A549 (cell line): ENCODE data around the gene LTA. TPM values are rescaled to one million over a fixed set of nuclear protein-coding genes. Genes with fewer than 3 reads are reported as not detected.

Experiments
- ATAC-seq, 2 experiments: fragments of 200-7000 bp in 1 of 2; fragments of >200 bp in 1 of 2; cut with Nextera tagmentation in 1 of 2; cut with Tn5 transposase in 1 of 2; 3 replicates each; pipeline versions ENCODE4 v1.8.0 to v1.9.1; 2018 to 2020; ENCODE audit warnings: mild to moderate bottlenecking in 1 of 2, moderate library complexity in 1 of 2
- CTCF ChIA-PET: fragments of 300-600 bp; sonication (Branson Sonifier 250); formaldehyde crosslinking; extraction: SDS; loops from one replicate; lab custom pipeline; 2021; ENCODE audit warnings: antibody characterized with exemption, inconsistent platforms; lab: Yijun Ruan, JAX
- POLR2A ChIA-PET: fragments of 350-600 bp; formaldehyde crosslinking; extraction: SDS; loops from one replicate; lab custom pipeline; 2021; ENCODE audit warnings: antibody characterized with exemption, inconsistent platforms; lab: Yijun Ruan, JAX
- DNase-seq, 2 experiments: peaks; one replicate each; pipeline versions ENCODE4 v3.0.0 to v3.0.0-alpha.2; 2011 to 2016; ENCODE audit warnings: low read depth in 1 of 2, low spot score in 1 of 2
- FAIRE-seq: peaks from 2 replicates; lab custom pipeline; 2011; peaks lifted over from hg19 to GRCh38; lab: Jason Lieb, UNC
- H3K27ac ChIP-seq, 2 experiments: fragments of >200 bp; sonication (Bioruptor Twin); formaldehyde crosslinking; 3 replicates each; pipeline ENCODE4 v1.5.1; 2016 to 2017
- H3K4me1 ChIP-seq: fragments of >200 bp; sonication (Bioruptor Twin); formaldehyde crosslinking; 3 replicates; pipeline ENCODE4 v1.6.1; 2016
- H3K4me2 ChIP-seq: fragments of >200 bp; sonication (Bioruptor Twin); formaldehyde crosslinking; 3 replicates; pipeline ENCODE4 v1.6.1; 2016
- H3K4me3 ChIP-seq: fragments of >200 bp; sonication (Bioruptor Twin); formaldehyde crosslinking; 3 replicates; pipeline ENCODE4 v1.5.1; 2016
- H3K9me3 ChIP-seq: fragments of >200 bp; sonication (Bioruptor Twin); formaldehyde crosslinking; 3 replicates; pipeline ENCODE4 v1.6.1; 2016
- CBX2 ChIP-seq: fragments of 200-600 bp; sonication (generic); IDR thresholded peaks from 2 replicates; pipeline ENCODE4 v1.6.1; 2016; ENCODE audit warnings: low read depth, mild to moderate bottlenecking, borderline replicate concordance
- CTCF ChIP-seq: fragments of >200 bp; sonication (Bioruptor Twin); formaldehyde crosslinking; IDR thresholded peaks from 3 replicates; pipeline ENCODE4 v1.5.1; 2016
- ELK1 ChIP-seq: fragments of 150-350 bp; IDR thresholded peaks from 2 replicates; pipeline ENCODE4 v1.6.1; 2014; ENCODE audit warnings: low read depth, mild to moderate bottlenecking, low read length
- FOSL2 ChIP-seq, 2 experiments: fragments of 450-650 bp in 1 of 2; fragments of >200 bp in 1 of 2; sonication (Bioruptor Twin) in 1 of 2; formaldehyde crosslinking; IDR thresholded peaks; 2 replicates each; pipeline versions ENCODE4 v1.5.0 to v1.6.1; 2016 to 2020; ENCODE audit warnings: mild to moderate bottlenecking in 1 of 2, moderate library complexity in 1 of 2
- GATA3 ChIP-seq: IDR thresholded peaks from 2 replicates; pipeline ENCODE4 v1.6.1; 2012; ENCODE audit warnings: borderline replicate concordance
- HDAC2 ChIP-seq: fragments of 200-600 bp; sonication (generic); IDR thresholded peaks from 2 replicates; pipeline ENCODE4 v1.6.1; 2016
- JUN ChIP-seq, 2 experiments: fragments of >200 bp; sonication (Bioruptor Twin); formaldehyde crosslinking; IDR thresholded peaks; 2 replicates in 1 of 2; 3 replicates in 1 of 2; pipeline ENCODE4 v1.6.1; 2016 to 2017
- KDM1A ChIP-seq: fragments of 200-600 bp; sonication (generic); IDR thresholded peaks from 2 replicates; pipeline ENCODE4 v1.6.1; 2016; ENCODE audit warnings: low read depth, mild to moderate bottlenecking
- KDM5A ChIP-seq: fragments of 200-600 bp; sonication (generic); IDR thresholded peaks from 2 replicates; pipeline ENCODE4 v1.6.1; 2016; ENCODE audit warnings: antibody characterized with exemption, mild to moderate bottlenecking
- NPAS2 ChIP-seq: fragments of 250-450 bp; sonication (Bioruptor Pico); IDR thresholded peaks from 2 replicates; pipeline ENCODE4 v1.8.0; 2022; ENCODE audit warnings: mild to moderate bottlenecking, moderate library complexity, borderline replicate concordance
- PHF8 ChIP-seq: fragments of 200-600 bp; sonication (generic); IDR thresholded peaks from 2 replicates; pipeline ENCODE4 v1.6.1; 2016; ENCODE audit warnings: low read depth, mild to moderate bottlenecking, antibody characterized with exemption, moderate library complexity, borderline replicate concordance
- POLR2AphosphoS2 ChIP-seq: conservative IDR thresholded peaks from 2 replicates; pipeline ENCODE4 v1.6.1; 2012; ENCODE audit warnings: low read length, improper control_type of control experiment, inconsistent platforms
- RARB ChIP-seq: fragments of 250-450 bp; sonication (Bioruptor Pico); IDR thresholded peaks from 2 replicates; pipeline ENCODE4 v1.8.0; 2021; ENCODE audit warnings: mild to moderate bottlenecking, moderate library complexity
- RCOR1 ChIP-seq: fragments of 150-350 bp; IDR thresholded peaks from 2 replicates; pipeline ENCODE4 v1.6.1; 2014; ENCODE audit warnings: antibody characterized with exemption, low read length, low read depth
- RFX5 ChIP-seq: fragments of 450-650 bp; IDR thresholded peaks from 2 replicates; pipeline ENCODE4 v1.7.1; 2014; ENCODE audit warnings: antibody characterized with exemption, mild to moderate bottlenecking, moderate library complexity
- RNF2 ChIP-seq: fragments of 200-600 bp; sonication (generic); IDR thresholded peaks from 2 replicates; pipeline ENCODE4 v1.6.1; 2016; ENCODE audit warnings: low read depth, mild to moderate bottlenecking, antibody characterized with exemption, moderate library complexity, borderline replicate concordance
- USF2 ChIP-seq: fragments of 450-650 bp; IDR thresholded peaks from 2 replicates; pipeline ENCODE4 v1.6.1; 2014; ENCODE audit warnings: antibody characterized with exemption
- ZFP36 ChIP-seq: fragments of 450-650 bp; IDR thresholded peaks from 2 replicates; pipeline ENCODE4 v1.6.1; 2014; ENCODE audit warnings: borderline replicate concordance; ENCODE audit not compliant: partially characterized antibody
- WGBS: methylation state at CpG from one replicate; pipeline ENCODE4 v1.1.6; 2017; ENCODE audit errors: missing lambda C conversion rate; 5-methylcytosine and 5-hydroxymethylcytosine counted together
- polyA plus RNA-seq, 4 experiments: library from polyadenylated mRNA; depleted of rRNA in 3 of 4; stranded (reverse); fragments of >200 nt; fragmentation: RNase III in 1 of 4; extraction: RNeasy Plus Mini Kit Qiagen cat#74134 plus additional on column Dnase treatment in 1 of 4; gene quantifications; 2 replicates in 3 of 4; 3 replicates in 1 of 4; pipeline ENCODE4 v1.2.3, GENCODE V29; 2011 to 2017
- TF ChIP-seq, protein P1 (sequence below): IDR thresholded peaks from 2 replicates; pipeline ENCODE4 v1.6.1; 2012
- TF ChIP-seq, protein P2 (sequence below): fragments of 200-600 bp; sonication (generic); IDR thresholded peaks from 2 replicates; pipeline ENCODE4 v1.6.1; 2016; ENCODE audit warnings: antibody characterized with exemption, mild to moderate bottlenecking, moderate library complexity
- TF ChIP-seq, protein P3 (sequence below): IDR thresholded peaks from 2 replicates; pipeline ENCODE4 v1.6.1; 2012; ENCODE audit warnings: low read depth, borderline replicate concordance

LTA gene
- polyA plus RNA-seq, 2 of the 4 experiments (the other 2 are of a cell fraction), result 0.08 TPM; not detected in 1

DNA sequence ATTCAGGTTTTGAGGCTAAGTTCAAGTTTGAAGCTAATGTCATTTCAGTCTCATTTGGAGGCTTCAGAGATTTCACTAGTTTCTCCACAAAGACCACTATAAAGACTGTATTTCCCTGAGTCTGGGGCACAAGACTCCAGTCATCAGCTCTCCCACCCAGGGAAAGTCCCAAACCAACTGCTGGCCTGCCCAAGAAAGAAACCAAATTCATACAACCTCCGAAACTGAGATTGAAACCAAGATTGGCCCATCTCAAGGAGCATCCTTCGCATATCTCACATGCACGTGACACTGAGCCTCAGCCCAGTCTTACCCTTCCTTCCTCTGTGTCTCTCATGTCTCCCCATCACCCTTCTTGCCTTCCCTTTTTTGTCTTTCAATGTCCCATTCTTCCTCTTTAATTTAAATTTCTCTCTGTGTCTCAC, 3.5 kb upstream of the LTA start (continued):
- TF ChIP-seq, protein P1, sequence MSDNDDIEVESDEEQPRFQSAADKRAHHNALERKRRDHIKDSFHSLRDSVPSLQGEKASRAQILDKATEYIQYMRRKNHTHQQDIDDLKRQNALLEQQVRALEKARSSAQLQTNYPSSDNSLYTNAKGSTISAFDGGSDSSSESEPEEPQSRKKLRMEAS, result no peak

- Histone ChIP-seq H3K27ac (no peak overlapping the region), H3K4me1 (no peaks in the 10 kb centered on the region), H3K4me3 (no peak overlapping the region), H3K9me3 (no peaks in the 10 kb centered on the region), H3K4me2 (no peak overlapping the region)
- TF ChIP-seq, protein P2, sequence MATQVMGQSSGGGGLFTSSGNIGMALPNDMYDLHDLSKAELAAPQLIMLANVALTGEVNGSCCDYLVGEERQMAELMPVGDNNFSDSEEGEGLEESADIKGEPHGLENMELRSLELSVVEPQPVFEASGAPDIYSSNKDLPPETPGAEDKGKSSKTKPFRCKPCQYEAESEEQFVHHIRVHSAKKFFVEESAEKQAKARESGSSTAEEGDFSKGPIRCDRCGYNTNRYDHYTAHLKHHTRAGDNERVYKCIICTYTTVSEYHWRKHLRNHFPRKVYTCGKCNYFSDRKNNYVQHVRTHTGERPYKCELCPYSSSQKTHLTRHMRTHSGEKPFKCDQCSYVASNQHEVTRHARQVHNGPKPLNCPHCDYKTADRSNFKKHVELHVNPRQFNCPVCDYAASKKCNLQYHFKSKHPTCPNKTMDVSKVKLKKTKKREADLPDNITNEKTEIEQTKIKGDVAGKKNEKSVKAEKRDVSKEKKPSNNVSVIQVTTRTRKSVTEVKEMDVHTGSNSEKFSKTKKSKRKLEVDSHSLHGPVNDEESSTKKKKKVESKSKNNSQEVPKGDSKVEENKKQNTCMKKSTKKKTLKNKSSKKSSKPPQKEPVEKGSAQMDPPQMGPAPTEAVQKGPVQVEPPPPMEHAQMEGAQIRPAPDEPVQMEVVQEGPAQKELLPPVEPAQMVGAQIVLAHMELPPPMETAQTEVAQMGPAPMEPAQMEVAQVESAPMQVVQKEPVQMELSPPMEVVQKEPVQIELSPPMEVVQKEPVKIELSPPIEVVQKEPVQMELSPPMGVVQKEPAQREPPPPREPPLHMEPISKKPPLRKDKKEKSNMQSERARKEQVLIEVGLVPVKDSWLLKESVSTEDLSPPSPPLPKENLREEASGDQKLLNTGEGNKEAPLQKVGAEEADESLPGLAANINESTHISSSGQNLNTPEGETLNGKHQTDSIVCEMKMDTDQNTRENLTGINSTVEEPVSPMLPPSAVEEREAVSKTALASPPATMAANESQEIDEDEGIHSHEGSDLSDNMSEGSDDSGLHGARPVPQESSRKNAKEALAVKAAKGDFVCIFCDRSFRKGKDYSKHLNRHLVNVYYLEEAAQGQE, result no peak
- TF ChIP-seq KDM1A (no peak), HDAC2 (no peak), FOSL2 (IDR thresholded peaks at IDR 0.05) (no peak), FOSL2 (CRISPR knock-in tag; IDR thresholded peaks at IDR 0.05) (no peak), NPAS2 (no peak), KDM5A (no peak), USF2 (no peak), ELK1 (no peak), RNF2 (no peak), CBX2 (no peak), RCOR1 (no peak), PHF8 (no peak), ZFP36 (no peak)
- FAIRE-seq, result no peak
- CTCF ChIA-PET, result interaction anchor here (1.2 to 4.9 kb wide), 4 partner anchors 10 to 77 kb away, joined by 3 to 30 read pairs (median 5); partner anchors contain the start of gene LST1
- POLR2A ChIA-PET, result interaction anchor here (0.6 kb wide), 1 partner anchor 13 kb away, joined by 4 read pairs; no protein-coding TSS in a partner anchor
- 40% methylated on average over 1 of the region's 1 CpG for WGBS
- no peak for ATAC-seq
- DNase-seq, result no peak
Observed at GRCh38 chr6:31569861-31570536, 2.1 kb upstream of the LTA start.

DNA sequence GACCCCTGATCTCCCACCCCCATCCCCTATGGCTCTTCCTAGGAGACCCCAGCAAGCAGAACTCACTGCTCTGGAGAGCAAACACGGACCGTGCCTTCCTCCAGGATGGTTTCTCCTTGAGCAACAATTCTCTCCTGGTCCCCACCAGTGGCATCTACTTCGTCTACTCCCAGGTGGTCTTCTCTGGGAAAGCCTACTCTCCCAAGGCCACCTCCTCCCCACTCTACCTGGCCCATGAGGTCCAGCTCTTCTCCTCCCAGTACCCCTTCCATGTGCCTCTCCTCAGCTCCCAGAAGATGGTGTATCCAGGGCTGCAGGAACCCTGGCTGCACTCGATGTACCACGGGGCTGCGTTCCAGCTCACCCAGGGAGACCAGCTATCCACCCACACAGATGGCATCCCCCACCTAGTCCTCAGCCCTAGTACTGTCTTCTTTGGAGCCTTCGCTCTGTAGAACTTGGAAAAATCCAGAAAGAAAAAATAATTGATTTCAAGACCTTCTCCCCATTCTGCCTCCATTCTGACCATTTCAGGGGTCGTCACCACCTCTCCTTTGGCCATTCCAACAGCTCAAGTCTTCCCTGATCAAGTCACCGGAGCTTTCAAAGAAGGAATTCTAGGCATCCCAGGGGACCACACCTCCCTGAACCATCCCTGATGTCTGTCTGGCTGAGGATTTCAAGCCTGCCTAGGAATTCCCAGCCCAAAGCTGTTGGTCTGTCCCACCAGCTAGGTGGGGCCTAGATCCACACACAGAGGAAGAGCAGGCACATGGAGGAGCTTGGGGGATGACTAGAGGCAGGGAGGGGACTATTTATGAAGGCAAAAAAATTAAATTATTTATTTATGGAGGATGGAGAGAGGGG, 1.4 kb downstream of the LTA start:
- H3K9me3 ChIP-seq, result no peaks in the 10 kb centered on the region
- no peak for FAIRE-seq
- no peak for TF ChIP-seq HDAC2
- no peak for TF ChIP-seq CTCF
- TF ChIP-seq RARB, result no peak
- no peak for TF ChIP-seq RFX5
- no peak for TF ChIP-seq PHF8
- TF ChIP-seq POLR2AphosphoS2, result no peak
- TF ChIP-seq, protein P3, sequence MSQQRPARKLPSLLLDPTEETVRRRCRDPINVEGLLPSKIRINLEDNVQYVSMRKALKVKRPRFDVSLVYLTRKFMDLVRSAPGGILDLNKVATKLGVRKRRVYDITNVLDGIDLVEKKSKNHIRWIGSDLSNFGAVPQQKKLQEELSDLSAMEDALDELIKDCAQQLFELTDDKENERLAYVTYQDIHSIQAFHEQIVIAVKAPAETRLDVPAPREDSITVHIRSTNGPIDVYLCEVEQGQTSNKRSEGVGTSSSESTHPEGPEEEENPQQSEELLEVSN, result no peak
- TF ChIP-seq GATA3, result no peak
- no peak for TF ChIP-seq JUN (IDR thresholded peaks at IDR 0.05)
- TF ChIP-seq, all 56 proteins: peak for 0
- Histone ChIP-seq H3K4me3 (no peak overlapping the region), H3K27ac (no peak overlapping the region), H3K4me1 (no peaks in the 10 kb centered on the region), H3K4me2 (no peak overlapping the region)
- ATAC-seq (no peak), DNase-seq (no peak)
- 65% methylated on average over 9 of the region's 9 CpGs for WGBS
- ChIA-PET CTCF (interaction anchor here (1.0 to 18.3 kb wide), 5 partner anchors 9 to 27 kb away, joined by 3 to 338 read pairs (median 18); partner anchors contain the start of genes ATP6V1G2, NCR3 and NFKBIL1), POLR2A (no interaction called here)
